T47D (cell line): ENCODE measurements around the gene GALK2.

Experiments
- DNase-seq, 2 experiments: peaks; one replicate each; pipeline versions ENCODE4 v3.0.0 to v3.0.0-alpha.2; 2011 to 2012; ENCODE audit warnings: low read depth in 1 of 2, low spot score in 1 of 2
- JUND ChIP-seq: IDR thresholded peaks from 2 replicates; pipeline ENCODE4 v1.6.1; 2012; ENCODE audit warnings: low read depth
- in situ Hi-C: cut with HindIII; loops from 2 replicates; pipeline ENCODE4 v1.10.0; 2016; ENCODE audit warnings: low sequenced_read_pairs, low pct_unique_long_range_greater_than_20kb

The GALK2 gene

DNA sequence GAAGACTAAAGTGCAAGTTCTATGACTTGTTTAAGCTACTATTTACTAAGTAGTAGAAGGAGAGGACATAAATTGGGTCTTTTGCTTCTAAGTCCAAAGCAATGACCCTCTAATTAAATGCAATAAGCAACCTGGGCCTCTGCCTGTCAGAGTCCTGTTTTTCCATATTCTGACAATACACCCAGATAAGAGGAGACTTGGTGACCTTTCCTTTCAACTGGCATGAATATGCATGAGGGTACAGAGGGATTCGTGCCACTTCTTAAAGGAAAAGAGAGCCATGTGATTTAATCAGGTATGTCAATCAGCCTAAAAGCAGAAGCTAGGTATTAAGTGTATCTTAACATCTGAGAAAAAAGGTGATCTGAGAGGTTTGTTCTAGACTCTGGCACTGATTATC, 202.3 kb downstream of the GALK2 start:
- in situ Hi-C loops: no loop called here
- TF ChIP-seq JUND: no peak
- DNase-seq: no peak

DNA sequence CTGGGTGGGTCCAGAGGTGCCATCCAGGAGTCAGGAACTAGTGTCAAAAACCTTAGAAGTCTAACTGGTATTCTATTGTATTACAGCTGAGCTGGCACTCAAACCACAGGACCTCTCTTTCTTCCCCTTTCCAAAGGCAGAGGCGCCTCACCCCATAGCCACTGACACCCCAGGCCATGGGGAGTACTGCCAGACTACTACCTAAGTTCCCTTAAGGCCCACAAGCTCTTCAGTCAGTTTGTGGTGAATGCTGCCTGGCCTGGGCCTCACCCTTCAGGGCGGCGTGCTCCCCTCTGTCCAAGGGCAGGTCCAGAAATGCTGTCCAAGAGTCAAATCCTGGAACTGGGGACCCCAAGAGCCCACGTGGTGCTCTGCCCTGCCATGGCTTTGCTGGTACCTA, 209.9 kb downstream of the GALK2 start:
- DNase-seq: no peak
- in situ Hi-C loops: no loop called here
- no peak for TF ChIP-seq JUND

DNA sequence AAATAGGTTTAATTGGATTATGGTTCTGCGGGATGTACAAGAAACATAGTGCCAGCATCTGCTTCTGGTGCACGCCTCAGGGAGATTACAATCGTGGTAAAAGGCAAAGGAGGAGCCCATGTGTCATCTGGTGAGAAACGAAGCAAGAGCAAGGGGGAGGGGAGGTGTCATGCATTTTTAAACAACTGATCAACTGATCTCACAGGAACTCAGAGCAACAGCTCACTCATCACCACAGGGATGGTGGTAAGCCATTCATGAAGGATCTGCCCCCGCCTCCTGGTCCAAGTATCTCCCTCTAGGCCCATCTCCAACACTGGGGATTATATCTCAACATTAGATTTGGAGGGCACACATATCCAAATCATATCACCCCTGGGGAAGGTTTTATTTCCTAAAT, 210.9 kb downstream of the GALK2 start:
- no peak for TF ChIP-seq JUND
- in situ Hi-C loops: no loop called here
- no peak for DNase-seq
